ENCODE measurements around the gene F13A1. TPM values are rescaled to one million over a fixed set of nuclear protein-coding genes. Genes with fewer than 3 reads are reported as not detected.

Gene F13A1
- total RNA-seq (2022; extraction: Qiagen RNA extraction; ENCODE audit: low read depth): not detected in 5 replicates

GRCh38 chr6:6319952-6320811, at the start of gene F13A1:
Gene F13A1, minus strand, starts transcription at chr6:6320662. Its CDS starts 1,998 bp downstream, at chr6:6318664.

